Uterus (tissue), 4 donors: ENCODE measurements around the gene VIPR2. TPM values are rescaled to one million over a fixed set of nuclear protein-coding genes. Genes with fewer than 3 reads are reported as not detected.

Experiments
- DNase-seq, 2 donors: peaks; one replicate each; pipeline ENCODE4 v3.0.0-alpha.2; 2019 to 2020
- H3K27ac ChIP-seq, 2 donors: fragments of 200-600 bp; sonication (generic); 1 replicate in 1 of 2; 2 replicates in 1 of 2; pipeline ENCODE4 v1.5.1; 2016 to 2018
- H3K27me3 ChIP-seq, 2 donors: fragments of 200-600 bp; sonication (generic); one replicate each; pipeline ENCODE4 v1.5.1; 2018 to 2019; ENCODE audit warnings: control low read depth in 1 of 2
- H3K36me3 ChIP-seq, 2 donors: fragments of 200-600 bp; sonication (generic); one replicate each; pipeline ENCODE4 v1.5.1; 2019; ENCODE audit warnings: control low read depth in 1 of 2
- H3K4me1 ChIP-seq, 2 donors: fragments of 200-600 bp; sonication (generic); one replicate each; pipeline ENCODE4 v1.5.1; 2018 to 2019; ENCODE audit warnings: control low read depth in 1 of 2
- H3K4me3 ChIP-seq, 2 donors: fragments of 200-600 bp; sonication (generic); 1 replicate in 1 of 2; 2 replicates in 1 of 2; pipeline ENCODE4 v1.5.1; 2018 to 2019; ENCODE audit warnings: mild to moderate bottlenecking in 1 of 2
- H3K9me3 ChIP-seq, 2 donors: fragments of 200-600 bp; sonication (generic); one replicate each; pipeline ENCODE4 v1.5.1; 2019; ENCODE audit warnings: control low read depth in 1 of 2
- POLR2A ChIP-seq, 2 donors: fragments of 450-650 bp; IDR thresholded peaks; one replicate each; pipeline ENCODE4 v1.6.1; 2016; ENCODE audit warnings: antibody characterized with exemption in 2 of 2, mild to moderate bottlenecking in 1 of 2, moderate library complexity in 1 of 2
- intact Hi-C: fragments of 100-400 bp; cut with DNase I; formaldehyde crosslinking; loops from one replicate; pipeline ENCODE4 v1.15.1; 2023; ENCODE audit warnings: low total_unique reads
- total RNA-seq, 4 donors: library from RNA; depleted of rRNA in 3 of 4; stranded (reverse); fragments of >200 nt in 3 of 4; gene quantifications; one replicate each; pipeline versions ENCODE4 v1.1.0 to v1.2.4, GENCODE V29; 2014 to 2023
- TF ChIP-seq, protein P1 (sequence below), 4 experiments: fragments of 200-600 bp in 2 of 4; fragments of 450-650 bp in 2 of 4; sonication (generic) in 2 of 4; IDR thresholded peaks; one replicate each; pipeline ENCODE4 v1.5.1; 2016 to 2019; ENCODE audit warnings: antibody characterized with exemption in 4 of 4, mild to moderate bottlenecking in 2 of 4, moderate library complexity in 1 of 4
- donor health status: DM: yes; HTN: yes; CAD: no.

VIPR2 gene
- total RNA-seq, 4 donors from 2014 or later, result 3.1 to 9.8 (median 4.5) TPM

DNA sequence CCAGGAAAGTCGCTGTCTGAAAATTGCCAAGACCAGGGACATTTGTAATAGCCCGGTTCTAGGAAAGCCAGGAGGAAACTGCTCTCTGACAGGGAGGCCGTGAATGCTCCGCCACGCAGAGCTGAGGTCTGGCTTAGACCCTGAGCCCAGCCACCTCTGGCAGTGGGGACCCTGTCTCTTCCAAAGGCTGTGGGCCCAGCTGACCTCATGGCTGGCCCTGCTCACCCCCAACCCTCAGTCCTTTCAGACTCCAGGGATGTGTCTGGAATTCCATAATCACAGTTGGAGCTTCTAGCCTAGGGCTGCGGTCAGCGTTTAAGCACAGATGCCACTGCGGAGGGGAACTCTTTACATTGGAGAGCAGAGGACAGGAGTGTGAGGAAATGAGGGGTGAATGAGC, 6.6 kb upstream of the VIPR2 start:
- H3K9me3 ChIP-seq, result no peaks in the 10 kb centered on the region
- no peak overlapping the region for H3K4me3 ChIP-seq
- intact Hi-C loops, result no loop called here
- no peak for TF ChIP-seq POLR2A (IDR thresholded peaks at IDR 0.05)
- TF ChIP-seq, protein P1, sequence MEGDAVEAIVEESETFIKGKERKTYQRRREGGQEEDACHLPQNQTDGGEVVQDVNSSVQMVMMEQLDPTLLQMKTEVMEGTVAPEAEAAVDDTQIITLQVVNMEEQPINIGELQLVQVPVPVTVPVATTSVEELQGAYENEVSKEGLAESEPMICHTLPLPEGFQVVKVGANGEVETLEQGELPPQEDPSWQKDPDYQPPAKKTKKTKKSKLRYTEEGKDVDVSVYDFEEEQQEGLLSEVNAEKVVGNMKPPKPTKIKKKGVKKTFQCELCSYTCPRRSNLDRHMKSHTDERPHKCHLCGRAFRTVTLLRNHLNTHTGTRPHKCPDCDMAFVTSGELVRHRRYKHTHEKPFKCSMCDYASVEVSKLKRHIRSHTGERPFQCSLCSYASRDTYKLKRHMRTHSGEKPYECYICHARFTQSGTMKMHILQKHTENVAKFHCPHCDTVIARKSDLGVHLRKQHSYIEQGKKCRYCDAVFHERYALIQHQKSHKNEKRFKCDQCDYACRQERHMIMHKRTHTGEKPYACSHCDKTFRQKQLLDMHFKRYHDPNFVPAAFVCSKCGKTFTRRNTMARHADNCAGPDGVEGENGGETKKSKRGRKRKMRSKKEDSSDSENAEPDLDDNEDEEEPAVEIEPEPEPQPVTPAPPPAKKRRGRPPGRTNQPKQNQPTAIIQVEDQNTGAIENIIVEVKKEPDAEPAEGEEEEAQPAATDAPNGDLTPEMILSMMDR (IDR thresholded peaks at IDR 0.05), result no peak
- H3K27ac ChIP-seq, result no peak overlapping the region
- DNase-seq, result no peak
- no peaks in the 10 kb centered on the region for H3K27me3 ChIP-seq
- no peaks in the 10 kb centered on the region for H3K4me1 ChIP-seq
- H3K36me3 ChIP-seq, result no peaks in the 10 kb centered on the region

DNA sequence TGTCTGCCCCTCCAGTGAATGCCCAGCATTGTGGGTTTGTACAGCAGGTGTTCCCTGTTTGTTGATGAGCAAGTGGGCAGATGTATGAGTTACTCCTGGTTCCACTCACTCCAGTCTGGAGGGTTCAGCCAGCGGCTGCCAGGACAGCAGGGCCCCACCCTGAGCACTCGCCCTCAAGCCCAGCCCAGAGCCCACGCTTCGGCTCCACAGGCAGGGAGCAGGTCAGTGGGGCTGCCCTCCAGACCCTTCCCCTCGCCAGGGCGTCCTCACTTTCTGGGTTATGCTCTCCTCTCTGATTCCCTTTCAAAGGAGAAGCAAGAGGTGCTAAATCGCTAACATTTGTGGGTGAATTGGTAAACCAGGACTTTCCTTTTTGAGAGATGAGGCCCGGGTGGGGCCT, 4.8 kb upstream of the VIPR2 start:
- no peak for DNase-seq
- TF ChIP-seq, protein P1 (IDR thresholded peaks at IDR 0.05), result no peak
- no peak for TF ChIP-seq POLR2A (IDR thresholded peaks at IDR 0.05)
- H3K27ac ChIP-seq, result no peak overlapping the region
- intact Hi-C loops, result no loop called here
- H3K27me3 ChIP-seq, result no peaks in the 10 kb centered on the region
- H3K9me3 ChIP-seq, result no peaks in the 10 kb centered on the region
- H3K36me3 ChIP-seq, result no peaks in the 10 kb centered on the region
- no peaks in the 10 kb centered on the region for H3K4me1 ChIP-seq
- H3K4me3 ChIP-seq, result no peak overlapping the region

DNA sequence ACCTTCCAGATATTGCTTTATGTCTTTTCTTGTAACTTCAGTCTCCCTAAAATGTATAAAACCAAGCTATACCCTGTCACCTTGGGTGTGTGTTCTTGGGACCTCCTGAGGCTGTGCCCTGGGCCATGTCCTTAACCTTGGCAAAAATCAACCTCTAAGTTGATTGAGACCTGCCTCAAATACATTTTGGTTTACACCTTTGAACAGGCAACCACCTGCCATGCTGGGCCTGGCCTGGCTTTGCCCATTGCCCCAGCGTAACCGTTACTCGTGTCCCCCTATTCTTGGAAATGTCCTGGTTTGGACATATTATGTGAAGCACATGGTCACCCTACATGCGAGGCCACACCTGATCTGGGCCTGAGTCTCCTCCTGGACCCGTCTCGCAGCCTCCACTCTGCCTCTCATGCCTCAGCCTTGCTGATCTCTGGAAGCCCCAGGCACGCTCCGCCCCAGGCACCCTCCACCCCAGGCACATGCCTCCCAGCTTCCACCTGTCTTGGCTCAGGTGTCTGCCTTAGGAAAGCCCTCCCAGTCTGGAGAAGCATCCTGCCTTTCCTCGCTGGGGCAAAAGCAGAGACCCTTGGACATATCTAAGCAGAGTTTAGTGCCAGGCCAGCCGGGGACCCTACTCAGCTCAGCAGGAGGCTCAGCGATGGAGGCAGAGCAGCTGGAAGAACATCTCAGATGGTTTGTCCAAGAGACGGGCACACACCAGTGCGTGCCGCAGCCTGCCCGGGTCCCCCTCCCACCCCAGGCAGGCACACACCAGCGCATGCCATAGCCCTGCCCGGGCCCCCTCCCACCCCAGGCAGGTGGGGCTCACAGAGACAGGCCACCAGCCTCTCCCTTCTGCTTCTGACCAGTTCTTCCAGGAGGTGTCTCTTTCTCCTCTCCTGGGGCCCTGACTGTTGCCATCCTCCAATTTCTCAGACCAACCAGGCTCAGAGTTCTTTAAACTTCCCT, 4.0 kb upstream of the VIPR2 start:
- intact Hi-C loops, result no loop called here
- no peak overlapping the region for H3K27ac ChIP-seq
- DNase-seq, result no peak
- TF ChIP-seq, protein P1 (IDR thresholded peaks at IDR 0.05), result no peak
- TF ChIP-seq POLR2A (IDR thresholded peaks at IDR 0.05), result no peak
- H3K4me3 ChIP-seq, result no peak overlapping the region
- peaks cover 0 to 3% of the 10 kb centered on the region in 2 donors for H3K4me1 ChIP-seq
- H3K27me3 ChIP-seq, result no peaks in the 10 kb centered on the region
- no peaks in the 10 kb centered on the region for H3K36me3 ChIP-seq
- H3K9me3 ChIP-seq, result no peaks in the 10 kb centered on the region

DNA sequence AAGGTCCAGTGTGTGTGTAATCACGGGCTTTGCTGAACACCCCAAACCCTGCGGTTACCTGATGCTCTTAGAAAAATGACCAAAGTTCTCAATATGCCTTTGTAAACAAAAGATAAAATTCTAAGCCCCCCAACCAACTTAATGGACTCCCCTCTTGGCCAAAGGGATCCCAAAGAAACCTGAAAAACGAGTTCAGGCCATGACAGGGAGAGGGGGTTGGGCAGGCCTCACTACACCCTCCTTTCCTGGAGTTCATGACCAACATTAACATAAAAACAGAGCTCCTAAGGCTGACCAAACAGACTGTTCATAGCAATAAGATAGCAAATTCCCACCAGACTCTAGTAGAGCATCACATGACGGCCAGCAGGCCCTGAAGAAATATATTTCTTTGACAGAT, 3.0 kb upstream of the VIPR2 start:
- peaks cover 0 to 7% of the 10 kb centered on the region in 2 donors for H3K4me1 ChIP-seq
- no peaks in the 10 kb centered on the region for H3K27me3 ChIP-seq
- no peaks in the 10 kb centered on the region for H3K36me3 ChIP-seq
- intact Hi-C loops, result no loop called here
- no peaks in the 10 kb centered on the region for H3K9me3 ChIP-seq
- DNase-seq, result no peak
- H3K27ac ChIP-seq, result no peak overlapping the region
- TF ChIP-seq, protein P1 (IDR thresholded peaks at IDR 0.05), result no peak
- no peak for TF ChIP-seq POLR2A (IDR thresholded peaks at IDR 0.05)
- no peak overlapping the region for H3K4me3 ChIP-seq

DNA sequence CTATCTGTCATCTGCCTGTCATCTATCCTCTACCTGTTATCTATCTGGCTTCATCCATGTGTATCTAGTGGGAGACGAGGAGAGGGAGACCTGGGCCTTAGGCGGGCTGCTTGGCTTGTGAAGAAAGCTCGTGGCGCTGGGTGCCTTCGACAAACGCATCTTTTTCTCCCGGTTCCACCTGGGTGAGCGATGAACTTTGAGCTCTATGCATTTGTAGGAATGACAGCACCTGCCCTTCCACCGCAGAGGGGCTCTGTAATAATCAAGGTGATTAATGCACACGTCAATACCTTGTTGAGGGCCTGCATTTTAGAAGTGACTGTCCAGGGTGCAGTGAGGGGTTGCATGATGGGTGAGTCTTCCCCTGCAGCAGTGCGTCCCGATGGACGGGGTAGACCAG, 2.6 kb upstream of the VIPR2 start:
- Histone ChIP-seq H3K4me1 (peaks cover 0 to 7% of the 10 kb centered on the region in 2 donors), H3K27me3 (no peaks in the 10 kb centered on the region), H3K27ac (no peak overlapping the region), H3K4me3 (no peak overlapping the region), H3K9me3 (no peaks in the 10 kb centered on the region), H3K36me3 (no peaks in the 10 kb centered on the region)
- DNase-seq, result no peak
- intact Hi-C loops, result no loop called here
- TF ChIP-seq, protein P1 (IDR thresholded peaks at IDR 0.05), result no peak
- TF ChIP-seq POLR2A (IDR thresholded peaks at IDR 0.05), result no peak
